HG02571 (cell line): ENCODE measurements around the gene MIEF1.

Source experiments
- ATAC-seq: cut with Tn5 transposase; IDR thresholded peaks from one replicate; pipeline ENCODE4 v1.9.1; 2021; ENCODE audit warnings: mild to moderate bottlenecking, moderate library complexity; ENCODE audit not compliant: unreplicated experiment

MIEF1 gene

DNA sequence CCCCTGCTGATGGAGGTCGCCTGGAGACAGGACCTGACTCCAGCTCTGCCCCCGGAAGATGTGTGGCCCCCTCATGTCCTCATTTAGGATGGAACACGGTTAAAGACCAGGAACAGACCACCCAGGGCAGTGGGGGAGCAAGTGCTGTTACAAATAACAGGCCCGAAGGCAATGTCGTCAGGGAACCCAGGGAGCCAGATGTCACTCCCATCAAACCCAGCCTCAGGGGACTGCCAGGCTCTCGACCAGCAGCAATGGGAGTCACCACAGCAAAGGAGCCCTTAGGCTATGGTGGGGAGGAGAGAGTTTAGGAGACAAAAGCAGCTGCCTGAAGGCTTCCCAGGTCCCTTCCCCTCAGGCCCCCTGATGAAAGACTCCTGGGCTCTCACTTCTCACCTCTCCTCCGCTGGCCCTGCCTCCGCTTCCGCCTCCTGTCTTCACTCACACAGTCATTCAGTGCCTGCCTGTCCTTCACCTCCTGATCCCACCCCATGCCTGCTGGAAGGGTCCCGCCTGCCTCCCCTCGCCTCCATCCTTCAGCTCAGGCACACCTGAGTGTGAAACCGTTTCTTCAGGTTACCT is 26.1 kb downstream of the MIEF1 start:
- no peak for ATAC-seq

DNA sequence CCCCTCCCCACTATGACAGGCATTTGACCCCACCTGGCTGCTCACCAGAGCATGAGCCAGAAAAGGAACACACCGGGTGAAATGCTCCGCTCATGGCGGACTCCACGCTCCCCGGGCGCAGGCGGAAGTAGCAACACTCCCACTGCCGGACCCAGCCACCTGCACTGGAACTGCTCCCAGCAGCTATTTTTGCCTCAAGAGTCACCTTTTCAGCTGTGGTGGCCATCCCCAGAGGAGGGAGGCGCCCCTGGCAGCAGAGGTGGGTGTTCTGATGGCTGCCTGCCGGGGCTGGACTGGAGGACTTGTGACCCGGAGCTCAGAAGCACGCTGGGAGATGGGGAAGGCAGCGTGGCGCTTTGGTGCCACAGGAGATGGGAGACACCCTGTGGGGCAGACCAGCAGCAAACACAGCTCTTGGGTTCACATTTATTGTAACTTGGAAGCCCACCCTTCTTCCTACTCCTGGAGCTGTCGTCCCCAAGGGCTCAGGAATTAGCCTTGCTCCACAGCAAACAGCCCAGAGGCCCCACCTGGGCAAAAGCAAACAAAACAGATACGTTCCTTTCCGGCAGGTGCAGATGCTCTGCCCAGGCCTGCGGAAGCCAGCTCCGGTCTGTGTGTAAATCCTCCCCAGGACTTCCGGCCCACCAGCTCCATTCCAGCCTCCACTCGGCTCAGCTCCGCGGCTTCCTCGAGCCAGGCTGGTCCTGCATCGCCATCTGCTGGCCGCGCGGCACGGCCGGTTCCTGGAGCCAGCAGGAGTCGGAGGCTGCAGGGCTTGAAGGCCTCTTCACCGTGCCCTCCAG is 26.8 kb downstream of the MIEF1 start:
- ATAC-seq: no peak

DNA sequence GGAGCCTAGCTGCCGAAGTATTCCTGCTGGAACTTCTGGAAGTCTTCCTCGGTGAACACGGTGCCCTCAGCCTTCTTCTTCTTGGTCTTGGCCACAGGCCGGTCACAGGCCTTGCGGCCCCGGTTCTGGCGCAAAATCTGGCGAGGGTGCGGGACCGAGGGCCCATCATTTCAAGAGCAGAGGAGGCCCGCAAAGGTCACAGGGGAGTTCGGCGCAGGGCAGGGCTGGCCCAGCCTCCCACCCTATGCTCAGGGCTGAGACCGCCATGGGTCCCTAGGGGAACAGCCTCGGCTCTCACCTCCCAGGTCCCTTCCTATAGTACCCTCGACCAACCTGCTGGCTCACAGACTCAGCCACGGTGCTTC is 27.4 kb downstream of the MIEF1 start:
- no peak for ATAC-seq

DNA sequence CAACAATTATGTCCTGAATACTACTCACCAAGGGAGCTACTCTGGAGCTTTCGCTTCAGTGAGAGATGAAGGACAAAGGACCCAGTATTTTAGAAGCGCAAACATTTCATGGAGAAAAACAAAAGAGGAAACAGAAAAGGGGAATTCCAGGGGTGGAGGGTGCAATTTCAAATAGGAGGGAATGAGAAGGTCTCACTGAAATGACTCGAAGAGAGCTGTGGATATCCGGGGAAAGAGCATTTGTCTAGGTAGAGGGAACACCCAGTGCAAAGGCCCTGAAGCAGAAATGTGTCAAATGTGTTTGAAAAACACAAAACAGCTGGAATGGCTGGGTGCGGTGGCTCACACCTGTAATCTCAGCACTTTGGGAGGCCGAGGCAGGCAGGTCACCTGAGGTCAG is 28.0 kb downstream of the MIEF1 start:
- no peak for ATAC-seq

DNA sequence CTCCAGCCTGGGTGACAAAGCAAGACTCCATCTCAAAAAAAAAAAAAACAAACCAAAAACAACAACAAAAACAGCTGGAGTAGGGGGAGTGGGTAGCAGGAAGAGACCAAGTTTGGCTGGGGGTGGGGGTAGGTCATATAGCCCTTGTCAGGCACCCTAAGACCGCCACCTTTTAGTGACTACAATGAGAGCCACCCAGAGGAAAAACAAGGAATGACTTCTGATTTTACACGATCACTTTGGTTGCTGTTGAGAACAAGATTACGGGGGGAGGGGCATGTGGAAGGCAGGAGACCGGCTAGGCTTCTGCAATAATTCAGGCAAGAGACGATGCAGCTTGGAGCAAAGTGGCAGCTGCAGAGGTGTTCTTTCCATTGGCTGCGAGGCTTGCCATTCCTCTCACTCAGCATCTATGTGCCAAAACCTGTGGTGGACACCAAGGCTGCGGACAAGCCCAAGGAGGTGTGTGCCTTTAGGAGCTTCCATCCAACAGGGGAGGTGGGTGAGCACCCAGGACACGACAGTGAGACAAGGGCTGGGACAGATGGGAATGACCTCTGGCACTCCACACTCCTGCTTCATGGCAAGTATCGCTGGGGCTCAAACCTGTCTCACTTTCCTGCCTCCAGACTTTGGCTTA is 28.7 kb downstream of the MIEF1 start:
- ATAC-seq: no peak

DNA sequence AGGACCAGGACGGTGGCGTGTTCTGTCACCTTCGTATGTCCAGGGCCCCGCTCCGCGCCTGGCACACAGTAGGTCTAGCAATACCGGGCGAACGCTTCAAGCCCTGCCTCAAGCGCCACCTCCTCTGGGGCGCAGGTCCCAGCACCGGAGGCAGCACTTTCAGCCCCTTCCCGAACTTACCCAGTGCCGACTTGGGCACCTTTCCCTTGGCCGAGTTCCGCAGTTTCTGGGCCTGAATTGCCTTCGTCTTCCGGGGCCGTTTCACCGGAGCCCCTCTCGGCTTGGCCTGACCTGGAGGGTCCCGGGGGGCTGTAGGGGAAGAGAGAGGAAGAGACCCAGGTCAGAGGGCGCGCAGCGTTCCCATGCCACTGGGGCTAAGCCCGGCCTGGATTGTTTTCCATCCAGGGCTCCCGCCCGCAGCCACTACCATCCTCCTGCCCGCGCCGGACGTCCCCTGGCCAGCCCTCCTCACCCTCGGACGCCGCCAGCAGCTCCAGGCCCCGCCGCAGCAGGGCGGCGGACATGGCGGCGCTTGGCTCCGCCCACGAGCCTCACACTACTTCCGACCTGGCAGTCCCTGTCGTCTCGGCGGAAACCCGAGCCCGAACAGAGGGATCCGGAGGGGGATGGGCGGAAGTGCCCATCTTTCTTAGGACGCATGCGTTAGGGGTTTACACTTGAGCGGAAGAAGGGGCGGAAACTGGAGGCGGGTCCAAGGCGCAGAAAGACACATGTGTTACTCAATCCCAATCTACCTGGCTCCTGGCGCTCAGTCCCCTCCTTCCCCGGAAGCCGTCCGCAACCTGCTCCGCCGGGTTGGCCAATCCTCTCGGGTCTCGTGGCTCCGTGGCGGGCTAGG is 30.4 kb downstream of the MIEF1 start, which contains the start of gene RPS19BP1:
RPS19BP1 (minus strand) TSS at position 534 of the 859 bp plus-strand sequence; CDS start at position 524, 10 bp downstream.
- ATAC-seq: peak; percentile 69

DNA sequence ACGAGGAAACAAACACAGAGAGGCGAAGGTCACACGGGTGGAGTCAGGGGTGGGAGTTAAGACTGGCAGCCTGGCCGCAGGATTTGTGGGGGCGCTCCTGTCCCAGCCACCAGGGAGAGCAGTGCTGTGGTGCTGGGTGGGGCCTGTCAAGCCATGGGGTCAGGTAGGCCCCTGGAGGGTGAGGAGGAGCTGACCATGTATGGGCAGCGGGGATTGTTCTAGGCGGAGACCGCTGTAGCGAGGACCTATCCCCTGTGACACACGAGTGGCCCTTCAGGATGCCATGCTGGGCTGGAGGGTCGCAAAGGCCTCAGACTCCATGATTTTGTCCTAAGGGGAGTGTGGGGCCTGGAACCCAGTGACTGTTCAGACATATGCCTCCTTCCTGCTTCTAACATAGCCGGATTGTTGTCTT is 32.0 kb downstream of the MIEF1 start:
- no peak for ATAC-seq

DNA sequence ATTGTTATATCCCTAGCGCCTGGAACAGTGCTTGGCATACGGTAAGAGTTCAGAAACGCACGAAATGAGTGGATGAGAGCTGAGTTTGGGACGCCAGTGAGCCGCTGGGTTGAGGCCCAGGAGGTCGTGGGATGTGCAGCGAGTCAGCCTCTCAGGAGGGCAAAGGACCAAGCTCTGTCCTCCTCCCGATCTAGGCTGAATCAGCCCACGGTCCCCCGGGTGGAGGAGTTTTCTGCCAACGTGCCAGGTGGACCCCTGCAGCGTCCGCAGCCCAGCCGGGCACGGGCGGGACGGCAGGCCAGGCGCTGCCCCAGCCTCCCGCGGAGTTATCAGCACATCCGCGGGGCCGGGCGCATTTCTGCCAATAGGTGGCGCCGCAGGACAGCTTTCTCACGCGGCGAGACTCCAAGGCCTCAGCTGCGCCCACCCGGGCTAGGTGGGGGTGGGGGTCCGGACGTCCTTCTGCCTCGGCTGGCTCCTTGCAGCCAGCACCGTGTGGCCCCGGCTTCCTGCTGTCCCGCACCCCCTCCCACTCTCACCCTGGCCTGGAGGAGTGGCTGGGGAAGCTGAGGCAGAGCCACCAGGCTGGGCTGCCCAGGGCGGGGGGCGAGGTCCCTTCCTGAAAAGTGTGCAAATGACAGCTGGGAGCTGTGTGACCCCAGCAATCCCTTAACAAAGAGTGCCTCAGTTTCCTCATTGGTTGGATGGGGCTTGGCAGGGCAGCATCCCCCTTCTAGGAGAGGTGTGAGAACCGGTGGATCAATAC is 32.7 kb downstream of the MIEF1 start:
- ATAC-seq: no peak

DNA sequence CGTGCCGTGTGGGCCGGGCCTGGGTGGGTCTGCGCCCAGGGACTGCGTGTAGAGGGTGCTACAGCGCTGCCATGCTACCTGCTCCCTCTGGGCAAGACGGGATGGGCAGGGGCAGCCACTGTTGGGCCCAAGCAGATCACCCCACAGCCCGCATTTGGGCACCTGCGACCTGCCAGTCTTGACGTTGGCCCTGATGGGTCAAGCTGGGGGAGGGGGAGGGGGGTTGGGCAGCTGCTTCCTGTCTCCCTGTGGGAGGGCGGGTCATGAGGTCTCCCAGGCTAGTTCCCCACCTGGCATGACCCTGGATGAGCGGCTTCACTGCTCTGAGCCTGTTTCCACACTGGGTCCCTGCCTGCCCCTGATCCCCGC is 33.3 kb downstream of the MIEF1 start:
- ATAC-seq: no peak

DNA sequence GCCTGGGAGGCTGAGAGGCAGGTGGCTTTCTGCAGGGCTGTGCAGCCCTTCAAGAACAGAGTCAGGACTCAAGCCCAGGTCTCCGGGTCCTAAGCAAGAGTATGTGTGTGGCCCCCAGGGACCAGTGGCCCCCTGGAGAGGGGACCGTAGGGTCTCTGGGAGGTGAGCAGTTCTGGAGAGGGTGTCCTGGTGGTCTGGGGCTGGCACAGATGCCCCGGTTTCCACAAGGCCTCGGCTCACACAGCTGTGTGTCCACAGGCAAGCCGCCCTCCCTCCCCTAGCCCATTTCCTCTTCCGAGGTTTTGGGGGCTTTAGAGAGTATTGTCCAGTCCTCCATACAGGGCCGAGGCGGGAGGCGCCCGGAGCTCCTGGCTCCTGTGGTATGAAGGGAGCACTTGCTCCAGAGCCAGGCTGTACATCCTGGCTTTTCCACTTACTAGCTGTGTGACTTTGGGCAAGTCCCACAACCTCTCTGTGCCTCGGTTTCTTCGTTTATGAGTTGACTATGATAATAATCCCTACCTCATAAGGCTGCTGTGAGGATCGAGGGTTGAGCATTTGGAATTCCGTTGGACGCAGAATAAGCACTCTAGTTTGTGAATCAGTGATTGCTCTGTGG is 33.9 kb downstream of the MIEF1 start:
- no peak for ATAC-seq

DNA sequence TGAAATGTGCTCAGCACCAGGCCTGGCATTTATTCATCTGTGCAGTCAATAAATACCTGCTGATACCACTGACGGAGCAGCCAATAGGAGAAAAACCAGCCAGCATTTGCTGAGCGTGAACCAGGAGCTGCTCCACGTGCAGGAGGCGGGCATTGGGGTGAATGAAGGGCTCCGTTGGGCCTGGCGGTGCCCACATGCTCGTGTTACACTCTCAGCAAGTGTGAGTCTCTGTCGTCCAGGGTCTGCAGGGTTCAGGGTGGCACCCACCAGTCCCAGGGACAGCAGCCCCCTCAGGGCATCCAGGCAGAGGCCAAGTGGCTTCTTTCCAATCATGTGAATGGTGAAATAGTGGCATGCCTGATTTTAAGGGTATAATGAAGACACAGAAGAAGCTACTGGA is 34.6 kb downstream of the MIEF1 start:
- ATAC-seq: no peak

DNA sequence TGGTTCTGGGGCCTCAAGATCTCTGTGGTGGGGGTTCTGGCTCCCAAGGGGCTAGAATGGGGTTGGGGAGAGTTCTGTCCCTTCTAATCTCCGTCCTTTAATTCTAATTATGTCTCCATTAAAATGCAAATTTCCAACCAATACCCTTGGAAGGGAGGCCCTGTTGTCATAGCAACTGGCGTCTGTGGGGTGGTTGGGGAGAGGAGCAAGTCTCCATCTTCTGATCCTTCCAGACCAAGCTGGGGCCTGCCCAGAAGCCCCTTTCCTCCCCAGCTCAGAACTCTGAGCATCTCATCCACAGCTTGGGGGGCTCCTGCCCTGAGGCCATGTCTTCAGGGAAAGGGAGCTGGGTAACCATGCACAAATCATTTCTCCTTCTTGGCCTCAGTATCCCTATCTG is 35.9 kb downstream of the MIEF1 start:
- ATAC-seq: no peak

DNA sequence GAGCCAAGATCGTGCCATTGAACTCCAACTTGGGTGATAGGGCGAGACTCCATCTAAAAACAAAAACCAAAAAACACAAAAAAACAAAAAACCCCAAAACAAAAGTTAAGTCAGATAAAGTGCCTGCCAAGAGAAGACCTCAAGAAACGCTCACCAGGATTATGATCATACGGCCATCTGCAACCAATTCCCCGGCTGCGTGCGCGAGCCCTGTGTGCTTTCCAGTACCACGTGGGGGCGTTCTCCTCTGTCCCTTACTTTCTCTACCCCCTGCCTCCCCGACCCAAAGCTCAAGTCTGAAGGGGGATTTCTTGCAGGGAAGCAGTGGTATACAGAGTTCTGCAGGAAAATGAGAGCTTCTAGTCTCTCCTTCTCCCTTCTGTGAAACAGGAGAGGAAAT is 41.0 kb downstream of the MIEF1 start:
- ATAC-seq: no peak

DNA sequence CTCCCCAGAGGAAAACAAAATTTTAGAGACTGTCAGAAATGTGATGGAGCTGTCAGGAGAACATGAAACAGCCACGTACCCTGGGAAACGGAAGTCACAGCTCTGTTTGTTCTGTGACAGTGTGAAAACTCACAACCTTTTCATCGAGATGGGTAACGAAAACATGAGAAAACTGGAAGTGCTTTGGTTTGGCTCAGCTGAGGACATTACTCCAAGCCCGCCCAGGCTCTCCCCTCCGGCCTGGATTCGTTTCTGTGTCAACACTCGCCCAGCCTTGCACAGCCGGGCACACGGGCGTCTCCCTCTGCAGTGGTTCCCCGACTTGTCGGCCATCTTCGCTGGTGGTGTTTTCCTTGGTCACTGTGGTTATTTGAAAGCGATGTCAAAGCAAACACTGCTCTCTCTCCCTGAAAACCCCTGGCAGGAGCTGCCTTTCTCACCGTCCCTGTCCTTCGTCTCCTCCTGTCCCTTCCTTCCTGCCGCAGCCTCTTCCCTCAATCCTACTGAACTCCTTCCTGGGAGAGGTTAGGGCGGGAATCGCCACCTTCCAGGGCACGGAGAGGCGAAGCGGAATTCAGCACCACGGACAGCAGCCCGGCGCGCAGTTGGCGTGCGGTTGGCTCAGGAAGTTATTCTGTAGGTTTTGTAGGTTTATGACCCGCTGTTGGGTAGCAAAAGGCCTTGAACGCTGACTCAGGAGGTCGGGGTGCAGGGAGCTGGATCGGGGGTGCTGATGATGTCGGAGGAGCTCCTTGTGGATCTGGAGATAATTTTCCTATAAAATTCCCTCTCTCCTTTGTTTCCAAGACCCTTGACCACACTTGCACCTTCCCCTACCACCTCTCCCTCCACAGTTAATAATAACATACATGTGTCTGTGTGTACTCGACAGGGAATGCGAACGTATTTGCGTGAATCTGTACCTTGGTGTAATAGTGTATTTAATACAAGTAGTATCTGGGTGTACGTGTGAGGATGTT is 43.6 kb downstream of the MIEF1 start:
- ATAC-seq: no peak

DNA sequence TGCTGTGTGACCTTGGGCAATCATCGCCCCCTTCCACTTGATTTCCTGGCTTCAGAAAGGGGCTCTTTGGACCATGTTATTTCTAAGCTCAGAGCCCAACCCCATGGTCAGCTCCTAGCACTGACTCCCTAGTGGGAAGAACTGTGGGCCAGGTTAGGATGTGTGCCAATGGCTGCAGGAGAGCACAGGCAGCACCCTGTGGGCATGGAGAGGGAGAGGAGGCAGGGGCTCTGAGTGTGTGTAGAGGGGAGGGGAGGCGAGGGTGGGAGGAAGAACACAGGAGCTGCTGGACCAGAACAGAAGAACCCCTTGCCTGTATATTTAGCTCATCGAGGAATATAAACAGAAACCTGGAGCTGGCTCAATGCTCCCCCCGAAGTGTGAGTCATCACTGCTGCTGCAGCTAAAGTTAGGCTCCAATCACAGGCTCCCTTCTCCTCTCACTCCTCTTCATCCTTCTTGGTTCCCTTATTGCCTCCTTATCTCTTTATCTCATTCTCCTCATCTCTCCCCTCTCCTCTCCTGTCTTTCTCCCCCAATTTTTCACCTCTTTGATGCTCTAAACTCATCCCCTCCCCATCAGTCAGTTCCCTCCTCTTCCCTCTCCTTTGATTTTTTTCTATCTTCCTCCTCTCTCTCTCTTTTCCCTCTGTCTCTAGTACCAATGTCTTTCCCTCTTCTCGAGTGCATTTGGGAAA is 44.9 kb downstream of the MIEF1 start:
- ATAC-seq: no peak

DNA sequence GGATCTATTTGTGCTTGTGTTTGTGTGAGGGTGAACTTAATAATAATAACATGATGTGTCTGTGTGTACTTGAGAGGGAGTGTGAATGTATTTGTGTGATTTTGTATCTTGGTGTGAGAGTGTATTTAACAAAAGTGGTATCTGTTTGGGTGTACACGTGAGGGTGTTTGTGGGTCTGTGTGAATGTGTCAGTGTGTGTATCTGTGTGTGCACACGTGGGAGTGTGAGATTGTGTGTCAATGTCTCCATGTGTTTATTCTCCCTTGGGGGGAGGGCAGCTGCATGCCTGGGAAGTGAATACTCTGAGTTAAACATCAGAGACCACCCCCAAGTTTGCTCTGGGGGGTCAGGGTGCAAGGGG is 45.5 kb downstream of the MIEF1 start:
- ATAC-seq: no peak

DNA sequence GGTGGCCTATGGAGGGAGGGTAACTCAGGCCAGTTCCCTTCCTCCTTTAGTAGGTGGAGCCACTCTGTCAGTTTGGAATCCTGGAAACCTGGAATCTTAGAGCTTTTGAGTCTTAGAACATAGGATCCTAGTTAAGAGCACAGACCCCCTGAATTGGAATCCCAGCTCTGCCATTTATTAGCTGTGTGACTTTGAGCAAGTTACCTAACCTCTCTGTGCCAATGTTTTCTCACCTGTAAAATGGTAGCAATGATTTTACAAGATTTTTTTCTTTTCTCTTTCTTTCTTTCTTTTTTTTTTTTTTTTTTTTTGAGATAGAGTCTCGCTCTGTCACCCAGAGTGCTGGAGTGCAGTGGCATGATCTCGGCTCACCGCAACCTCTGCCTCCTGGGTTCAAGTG is 51.3 kb downstream of the MIEF1 start:
- no peak for ATAC-seq

DNA sequence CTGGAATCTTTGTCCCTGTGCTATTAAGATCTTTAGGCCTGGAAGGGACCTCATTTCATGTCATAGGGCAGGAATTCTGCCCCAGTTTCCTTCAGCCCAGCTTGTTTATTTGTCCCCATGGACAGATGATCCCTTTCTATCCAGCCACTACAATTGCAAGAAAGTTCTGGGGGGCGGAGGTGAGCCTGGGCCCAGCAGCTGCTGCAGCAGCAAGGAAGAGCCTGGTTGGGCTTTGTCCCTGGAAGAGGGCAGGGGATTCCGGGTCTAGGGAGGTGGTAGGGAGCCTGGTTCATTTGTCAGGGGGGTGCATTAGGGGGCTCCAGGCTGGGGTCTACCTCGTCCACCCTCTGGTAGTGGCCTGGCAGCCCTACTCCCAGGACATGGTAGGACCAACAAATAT is 52.1 kb downstream of the MIEF1 start:
- no peak for ATAC-seq
